Trophoblast cell (in vitro differentiated cells and primary cell): Measurements from ENCODE around the gene HLA-DMB.

Source experiments
- DNase-seq, 2 donors: peaks; one replicate each; pipeline ENCODE4 v3.0.0-alpha.2; 2016
- H2AFZ ChIP-seq: 2 replicates; pipeline ENCODE4 v1.6.1; 2013; ENCODE audit warnings: low read length, moderate library complexity, mild to moderate bottlenecking; ENCODE audit not compliant: insufficient read depth, poor library complexity
- H2AK5ac ChIP-seq: 2 replicates; pipeline ENCODE4 v1.6.1; 2013; ENCODE audit warnings: mild to moderate bottlenecking, low read length
- H2BK120ac ChIP-seq: 2 replicates; pipeline ENCODE4 v1.6.1; 2013; ENCODE audit warnings: low read length, mild to moderate bottlenecking, moderate library complexity; ENCODE audit not compliant: insufficient read depth, poor library complexity
- H2BK12ac ChIP-seq: 2 replicates; pipeline ENCODE4 v1.6.1; 2013; ENCODE audit warnings: mild to moderate bottlenecking, low read length, moderate library complexity
- H2BK5ac ChIP-seq: 2 replicates; pipeline ENCODE4 v1.6.1; 2013; ENCODE audit warnings: low read length, low read depth, moderate library complexity, mild to moderate bottlenecking; ENCODE audit not compliant: poor library complexity
- H3K14ac ChIP-seq: 2 replicates; pipeline ENCODE4 v1.6.1; 2013; ENCODE audit warnings: mild to moderate bottlenecking, low read length
- H3K18ac ChIP-seq: 2 replicates; pipeline ENCODE4 v1.6.1; 2013; ENCODE audit warnings: mild to moderate bottlenecking, low read length
- H3K23ac ChIP-seq: 2 replicates; pipeline ENCODE4 v1.6.1; 2013; ENCODE audit warnings: low read length
- H3K27ac ChIP-seq: 2 replicates; pipeline ENCODE4 v1.5.1; 2013; ENCODE audit warnings: low read depth, mild to moderate bottlenecking, inconsistent platforms, low read length, moderate library complexity
- H3K27me3 ChIP-seq: 2 replicates; pipeline ENCODE4 v1.6.1; 2013; ENCODE audit warnings: inconsistent platforms, mild to moderate bottlenecking, low read length, moderate library complexity; ENCODE audit not compliant: insufficient read depth
- H3K36me3 ChIP-seq, 2 experiments: 1 replicate in 1 of 2; 2 replicates in 1 of 2; pipeline ENCODE4 v1.6.1; 2013; ENCODE audit warnings: low read length in 2 of 2, mild to moderate bottlenecking in 2 of 2, moderate library complexity in 1 of 2; ENCODE audit not compliant: insufficient read depth in 2 of 2, control insufficient read depth in 1 of 2
- H3K4ac ChIP-seq: 2 replicates; pipeline ENCODE4 v1.6.1; 2013; ENCODE audit warnings: low read depth, mild to moderate bottlenecking, low read length, moderate library complexity
- H3K4me1 ChIP-seq, 2 experiments: 1 replicate in 1 of 2; 2 replicates in 1 of 2; pipeline ENCODE4 v1.6.1; 2013; ENCODE audit warnings: low read length in 2 of 2, mild to moderate bottlenecking in 2 of 2, moderate library complexity in 1 of 2; ENCODE audit not compliant: insufficient read depth in 2 of 2, control insufficient read depth in 1 of 2
- H3K4me2 ChIP-seq: 2 replicates; pipeline ENCODE4 v1.6.1; 2013; ENCODE audit warnings: inconsistent platforms, mild to moderate bottlenecking, low read length, moderate library complexity
- H3K4me3 ChIP-seq: 2 replicates; pipeline ENCODE4 v1.5.1; 2013; ENCODE audit warnings: mild to moderate bottlenecking, low read depth, low read length, inconsistent platforms
- H3K79me1 ChIP-seq: one replicate; pipeline ENCODE4 v1.6.1; 2013; ENCODE audit warnings: low read length
- H3K79me2 ChIP-seq: 2 replicates; pipeline ENCODE4 v1.6.1; 2013; ENCODE audit warnings: low read length, mild to moderate bottlenecking; ENCODE audit not compliant: control insufficient read depth, insufficient read depth, poor library complexity
- H3K9ac ChIP-seq: 2 replicates; pipeline ENCODE4 v1.6.1; 2013; ENCODE audit warnings: mild to moderate bottlenecking, low read length
- H3K9me3 ChIP-seq: 2 replicates; pipeline ENCODE4 v1.6.1; 2013; ENCODE audit warnings: low read depth, mild to moderate bottlenecking, control low read depth, inconsistent platforms, low read length; ENCODE audit not compliant: insufficient read depth
- H4K12ac ChIP-seq: 2 replicates; pipeline ENCODE4 v1.6.1; 2013; ENCODE audit warnings: low read depth, mild to moderate bottlenecking, low read length, moderate library complexity
- H4K8ac ChIP-seq: 2 replicates; pipeline ENCODE4 v1.6.1; 2013; ENCODE audit warnings: low read depth, mild to moderate bottlenecking, low read length, moderate library complexity
- H4K91ac ChIP-seq: one replicate; pipeline ENCODE4 v1.6.1; 2013; ENCODE audit warnings: low read depth, mild to moderate bottlenecking, low read length, moderate library complexity
- WGBS: extraction: QIAGEN DNeasy Blood & Tissue Kit; methylation state at CpG from one replicate; pipeline ENCODE4 v1.1.7; 2013; ENCODE audit warnings: missing lambda C conversion rate; ENCODE audit not compliant: insufficient read length, insufficient coverage; ENCODE audit errors: extremely low coverage; 5-methylcytosine and 5-hydroxymethylcytosine counted together

HLA-DMB gene

GRCh38 chr6:32979720-32980487 lies 39.1 kb upstream of the HLA-DMB start:
- Histone ChIP-seq H3K27me3 (no peaks in the 10 kb centered on the region), H2AFZ (no peak overlapping the region), H4K8ac (no peak overlapping the region), H4K91ac (no peak overlapping the region), H3K9me3 (no peaks in the 10 kb centered on the region), H3K4me2 (no peak overlapping the region), H3K14ac (no peak overlapping the region), H3K79me1 (no peaks in the 10 kb centered on the region), H2BK12ac (no peak overlapping the region), H3K9ac (no peak overlapping the region), H3K27ac (no peak overlapping the region), H3K4me3 (no peak overlapping the region), H2BK120ac (no peak overlapping the region), H3K4ac (no peak overlapping the region), H3K79me2 (peaks cover under 1% of the 10 kb centered on the region), H3K18ac (no peak overlapping the region), H2BK5ac (no peak overlapping the region), H3K4me1 (peaks cover 0 to 2% of the 10 kb centered on the region in 2 experiments), H2AK5ac (no peak overlapping the region), H3K23ac (no peak overlapping the region), H3K36me3 (peaks cover 45 to 55% of the 10 kb centered on the region in 2 experiments), H4K12ac (no peak overlapping the region)
- DNase-seq = peak in 1 of 2 donors; percentile 39
- no CpG with 5 or more reads among the region's 12 CpGs for WGBS

GRCh38 chr6:32977953-32978324 lies 37.1 kb upstream of the HLA-DMB start:
- Histone ChIP-seq H4K91ac (no peak overlapping the region), H3K4ac (no peak overlapping the region), H2BK120ac (no peak overlapping the region), H2BK5ac (no peak overlapping the region), H3K36me3 (peaks cover 58 to 69% of the 10 kb centered on the region in 2 experiments), H2AFZ (no peak overlapping the region), H4K12ac (no peak overlapping the region), H3K27ac (no peak overlapping the region), H3K4me3 (no peak overlapping the region), H3K4me2 (no peak overlapping the region), H3K27me3 (no peaks in the 10 kb centered on the region), H3K4me1 (peaks cover 0 to 8% of the 10 kb centered on the region in 2 experiments), H3K79me1 (no peaks in the 10 kb centered on the region), H3K14ac (no peak overlapping the region), H3K18ac (no peak overlapping the region), H4K8ac (no peak overlapping the region), H2BK12ac (no peak overlapping the region), H2AK5ac (no peak overlapping the region), H3K9me3 (no peaks in the 10 kb centered on the region), H3K23ac (no peak overlapping the region), H3K9ac (no peak overlapping the region), H3K79me2 (peaks cover 18% of the 10 kb centered on the region)
- DNase-seq = peak in 1 of 2 donors; percentile 6
- no CpG with 5 or more reads among the region's 7 CpGs for WGBS

- no peak overlapping the region for H2BK12ac ChIP-seq
- H3K23ac ChIP-seq = no peak overlapping the region
- no peak overlapping the region for H3K4me2 ChIP-seq
- H3K4me1 ChIP-seq = peaks cover 0 to 8% of the 10 kb centered on the region in 2 experiments
- H3K27me3 ChIP-seq = no peaks in the 10 kb centered on the region
- H3K4me3 ChIP-seq = no peak overlapping the region
- no peak overlapping the region for H2BK120ac ChIP-seq
- H3K14ac ChIP-seq = no peak overlapping the region
- H3K4ac ChIP-seq = peak overlapping the region; percentile 44
- H2BK5ac ChIP-seq = no peak overlapping the region
- H4K8ac ChIP-seq = no peak overlapping the region
- H3K9ac ChIP-seq = no peak overlapping the region
- peak in 1 of 2 donors; percentile 15 for DNase-seq
- no peak overlapping the region for H2AK5ac ChIP-seq
- no peak overlapping the region for H2AFZ ChIP-seq
- H4K91ac ChIP-seq = no peak overlapping the region
- no peak overlapping the region for H3K27ac ChIP-seq
- no peak overlapping the region for H4K12ac ChIP-seq
- peaks cover 2% of the 10 kb centered on the region for H3K9me3 ChIP-seq
- peaks cover 63 to 75% of the 10 kb centered on the region in 2 experiments for H3K36me3 ChIP-seq
- H3K18ac ChIP-seq = no peak overlapping the region
- peaks cover 4% of the 10 kb centered on the region for H3K79me1 ChIP-seq
- peaks cover 23% of the 10 kb centered on the region for H3K79me2 ChIP-seq
- WGBS = 100% methylated on average over 1 of the region's 10 CpGs
Measured at GRCh38 chr6:32977272-32977952, 36.6 kb upstream of the HLA-DMB start.

- H2AFZ ChIP-seq = no peak overlapping the region
- no peak overlapping the region for H3K4me2 ChIP-seq
- WGBS = no CpG with 5 or more reads among the region's 7 CpGs
- no peak overlapping the region for H4K12ac ChIP-seq
- no peak overlapping the region for H2AK5ac ChIP-seq
- no peak overlapping the region for H4K8ac ChIP-seq
- H4K91ac ChIP-seq = no peak overlapping the region
- H3K4me3 ChIP-seq = no peak overlapping the region
- peaks cover 63 to 75% of the 10 kb centered on the region in 2 experiments for H3K36me3 ChIP-seq
- H3K9ac ChIP-seq = no peak overlapping the region
- peaks cover 7% of the 10 kb centered on the region for H3K79me1 ChIP-seq
- no peak overlapping the region for H2BK120ac ChIP-seq
- no peak overlapping the region for H2BK5ac ChIP-seq
- no peaks in the 10 kb centered on the region for H3K27me3 ChIP-seq
- H3K4me1 ChIP-seq = peaks cover 0 to 8% of the 10 kb centered on the region in 2 experiments
- H3K79me2 ChIP-seq = peaks cover 27% of the 10 kb centered on the region
- H3K23ac ChIP-seq = no peak overlapping the region
- no peak overlapping the region for H3K18ac ChIP-seq
- H3K9me3 ChIP-seq = peaks cover 2% of the 10 kb centered on the region
- H2BK12ac ChIP-seq = no peak overlapping the region
- H3K27ac ChIP-seq = no peak overlapping the region
- H3K14ac ChIP-seq = no peak overlapping the region
- peak in 1 of 2 donors; percentile 17 for DNase-seq
- H3K4ac ChIP-seq = peak overlapping the region; percentile 45
Measured at GRCh38 chr6:32976334-32977069, 35.7 kb upstream of the HLA-DMB start.
